DLD1 (cell line): ENCODE measurements around the gene EIF3D.
"Not testable (repeated sequence)": the region's sequence is repeated elsewhere in the genome, so short reads cannot be mapped to it uniquely, and the experiment has no call there.

Experiments used
- in situ Hi-C: cut with HindIII; loops from 2 replicates; pipeline ENCODE4 v1.10.0; 2017; ENCODE audit warnings: low sequenced_read_pairs

Gene EIF3D

DNA sequence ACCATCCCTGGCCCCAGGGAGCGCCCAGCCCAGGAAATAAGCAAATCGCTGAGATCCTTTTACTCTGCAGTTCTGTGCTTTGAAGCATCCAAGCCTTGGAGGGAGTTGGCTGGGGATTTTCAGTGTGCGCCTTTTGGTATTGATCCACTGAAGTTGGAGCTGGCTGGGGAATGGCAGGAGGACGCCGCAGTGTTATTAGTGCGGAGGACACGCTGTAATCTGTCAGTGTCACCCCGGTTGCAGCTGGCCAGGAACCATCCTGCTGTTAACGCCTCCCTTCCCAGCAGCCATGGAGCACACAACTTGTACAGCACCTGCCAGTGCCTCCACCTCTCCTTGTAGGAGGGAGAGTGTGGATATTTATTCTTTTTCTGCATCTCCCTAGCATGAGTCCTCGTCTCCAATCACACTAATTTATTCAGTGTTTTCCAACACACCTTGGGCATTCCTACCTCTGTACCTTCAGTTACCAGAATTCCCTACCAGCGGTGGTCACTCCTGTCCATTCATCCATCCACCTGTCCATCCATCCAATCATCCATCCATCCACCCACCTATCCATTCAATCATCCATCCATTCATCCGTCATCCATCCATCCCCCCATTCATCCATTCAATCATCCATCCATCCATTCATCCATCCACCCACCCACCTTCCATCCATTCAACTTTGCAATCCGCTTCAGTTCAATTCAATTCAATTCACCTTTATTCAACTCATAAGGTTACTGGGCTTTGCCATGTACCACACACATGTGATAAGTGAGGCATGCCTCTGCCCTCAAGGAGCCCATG lies 21.9 kb upstream of the EIF3D start:
- in situ Hi-C loops, result no loop called here

DNA sequence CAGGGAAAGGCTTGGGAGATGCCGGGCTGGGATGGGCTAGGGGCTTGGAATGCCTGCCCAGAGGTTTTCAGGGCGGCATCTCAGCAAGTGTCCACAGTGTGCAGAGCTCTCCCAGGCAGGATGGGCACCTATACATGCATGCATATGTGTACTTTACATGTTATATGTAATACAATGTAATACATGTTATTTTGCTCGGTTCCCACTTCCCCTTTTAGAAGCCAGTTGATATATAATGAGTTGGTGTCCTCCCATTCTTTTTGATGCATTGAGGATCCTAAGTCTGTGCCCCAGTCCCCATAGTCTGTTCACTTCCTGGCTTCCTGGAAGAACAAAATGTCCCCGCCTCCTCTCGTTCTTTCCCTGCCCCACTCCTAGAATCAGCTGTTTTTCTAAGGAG lies 20.1 kb upstream of the EIF3D start:
- in situ Hi-C loops, result no loop called here

DNA sequence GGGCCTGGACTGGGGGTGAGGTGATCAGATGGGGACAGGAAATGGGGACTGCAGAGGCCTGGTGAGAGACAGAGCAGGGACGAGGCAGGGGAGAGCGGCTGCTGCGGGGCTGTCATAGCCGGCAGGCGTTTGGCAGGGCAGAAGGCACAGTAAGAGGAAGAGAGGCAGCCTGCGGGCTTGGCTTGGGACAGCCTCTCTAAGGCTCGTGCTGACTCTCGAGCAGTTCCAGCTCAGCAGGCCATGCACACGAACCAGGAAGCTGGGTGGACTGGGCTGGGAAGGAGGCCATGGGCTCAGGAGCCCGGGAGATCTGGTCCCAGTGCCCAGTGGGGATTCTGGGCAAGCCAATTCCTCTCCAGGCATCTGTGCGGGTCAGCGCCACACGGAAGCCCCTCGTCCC lies 19.6 kb upstream of the EIF3D start:
- in situ Hi-C loops, result no loop called here

- in situ Hi-C loops, result no loop called here
Observed at GRCh38 chr22:36546932-36547331, 18.0 kb upstream of the EIF3D start.

GRCh38 chr22:36546092-36546804 lies 17.3 kb upstream of the EIF3D start:
- in situ Hi-C loops, result no loop called here

GRCh38 chr22:36544107-36544620 lies 15.2 kb upstream of the EIF3D start:
- in situ Hi-C loops, result no loop called here

- in situ Hi-C loops, result no loop called here
Observed at GRCh38 chr22:36541831-36542411, 13.0 kb upstream of the EIF3D start.

DNA sequence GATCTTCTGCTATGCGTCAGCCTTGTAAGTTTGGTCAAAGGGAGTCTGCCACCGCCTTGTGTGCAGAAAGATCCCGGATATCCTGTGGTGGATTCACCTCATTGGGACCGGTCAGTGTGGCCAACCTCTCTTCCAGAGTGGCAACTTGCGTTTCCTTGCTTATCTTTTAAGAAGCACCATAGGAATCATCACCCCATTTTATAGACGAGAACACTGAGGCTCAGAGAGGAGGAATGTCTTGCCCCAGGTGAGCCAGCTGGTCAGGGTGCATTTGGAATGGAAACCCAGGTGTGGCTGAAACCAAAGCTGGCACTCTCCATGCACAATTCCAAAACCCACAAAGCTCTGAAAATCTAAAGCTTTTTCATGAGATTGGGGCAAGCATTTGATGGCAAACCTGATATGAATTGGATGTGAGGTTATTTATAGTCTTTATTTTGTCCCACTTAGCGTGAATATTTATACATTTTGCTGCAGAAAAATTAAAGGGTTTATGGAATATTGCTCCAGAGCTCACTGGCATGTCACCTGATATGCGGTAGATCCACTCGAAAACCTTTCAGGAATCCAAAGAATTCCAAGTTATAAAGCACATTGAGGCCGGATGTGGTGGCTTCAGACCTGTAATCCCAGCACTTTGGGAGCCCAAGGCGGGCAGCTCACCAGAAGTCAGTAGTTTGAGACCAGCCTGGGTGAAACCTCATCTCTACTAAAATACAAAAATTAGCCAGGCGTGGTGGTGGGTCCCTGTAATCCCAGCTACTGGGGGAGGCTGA lies 12.1 kb upstream of the EIF3D start:
- in situ Hi-C loops, result no loop called here

- in situ Hi-C loops, result no loop called here
Observed at GRCh38 chr22:36538529-36538928, 9.6 kb upstream of the EIF3D start.

DNA sequence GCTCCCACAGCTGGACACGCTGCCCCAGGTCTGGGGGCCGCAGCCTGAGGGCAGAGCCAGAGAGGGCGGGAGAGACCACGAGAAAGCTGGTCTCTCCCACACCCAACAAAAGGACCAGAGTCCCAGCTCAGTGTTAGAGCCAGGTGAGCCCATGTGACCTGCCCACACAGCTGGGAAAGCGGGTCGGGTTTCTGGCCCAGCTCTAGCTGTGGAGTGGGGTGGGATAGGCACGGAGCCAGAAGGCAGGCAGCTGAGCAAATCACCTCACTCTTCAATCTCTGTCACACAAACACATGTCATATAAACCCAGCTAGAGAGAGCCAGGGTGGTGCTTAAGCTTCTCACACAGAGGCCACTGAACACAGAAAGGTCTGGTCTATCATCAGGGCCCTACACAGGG lies 7.8 kb upstream of the EIF3D start:
- in situ Hi-C loops, result no loop called here

GRCh38 chr22:36533320-36533719 lies 4.4 kb upstream of the EIF3D start:
- in situ Hi-C loops, result not testable (repeated sequence)

- in situ Hi-C loops, result no loop called here
Observed at GRCh38 chr22:36532466-36532865, 3.5 kb upstream of the EIF3D start.

GRCh38 chr22:36528341-36528740 lies 625 bp downstream of the EIF3D start:
- in situ Hi-C loops, result no loop called here

DNA sequence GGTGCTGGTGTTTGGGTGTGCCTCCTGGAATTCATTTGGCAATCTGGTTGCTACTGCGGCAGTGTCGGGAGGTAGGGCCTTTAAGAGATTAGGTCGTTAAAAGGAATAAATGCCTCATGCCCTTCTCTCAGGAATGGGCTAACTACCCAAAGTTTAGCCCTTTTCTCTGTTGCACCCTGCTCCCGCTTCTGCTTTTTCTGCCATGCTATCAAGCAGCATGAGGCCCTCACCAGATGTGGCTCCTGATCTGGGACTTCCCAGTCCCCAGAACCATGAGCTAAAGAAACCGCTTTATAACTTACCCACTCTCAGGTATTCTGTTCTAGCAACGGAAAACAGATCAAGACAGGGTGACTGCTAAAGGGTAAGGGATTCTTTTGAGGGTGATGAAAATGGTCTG lies 6.3 kb downstream of the EIF3D start:
- in situ Hi-C loops, result no loop called here

- in situ Hi-C loops, result no loop called here
Observed at GRCh38 chr22:36520423-36520822, 8.5 kb downstream of the EIF3D start.

GRCh38 chr22:36519906-36520305 lies 9.1 kb downstream of the EIF3D start:
- in situ Hi-C loops, result not testable (repeated sequence)

GRCh38 chr22:36514766-36515165 lies 14.2 kb downstream of the EIF3D start:
- in situ Hi-C loops, result no loop called here

GRCh38 chr22:36512991-36513390 lies 16.0 kb downstream of the EIF3D start:
- in situ Hi-C loops, result no loop called here

GRCh38 chr22:36512333-36512732 lies 16.6 kb downstream of the EIF3D start:
- in situ Hi-C loops, result no loop called here

GRCh38 chr22:36510966-36511881 lies 17.7 kb downstream of the EIF3D start:
- in situ Hi-C loops, result no loop called here
